GM19238 (cell line): ENCODE measurements around the gene CCDC14.
"Not testable (repeated sequence)": the region's sequence is repeated elsewhere in the genome, so short reads cannot be mapped to it uniquely, and the experiment has no call there.

Experiments used
- DNase-seq: peaks from one replicate; pipeline ENCODE4 v3.0.0; 2011; ENCODE audit warnings: low spot score; ENCODE audit not compliant: insufficient read length

The CCDC14 gene

GRCh38 chr3:123899300-123899865 lies 61.6 kb downstream of the CCDC14 start:
- DNase-seq = no peak

GRCh38 chr3:123893012-123893411 lies 68.0 kb downstream of the CCDC14 start:
- DNase-seq = no peak

GRCh38 chr3:123892195-123892594 lies 68.8 kb downstream of the CCDC14 start:
- no peak for DNase-seq

GRCh38 chr3:123890991-123891390 lies 70.0 kb downstream of the CCDC14 start:
- not testable (repeated sequence) for DNase-seq

- not testable (repeated sequence) for DNase-seq
Measured at GRCh38 chr3:123890162-123890561, 70.9 kb downstream of the CCDC14 start.

- DNase-seq = no peak
Measured at GRCh38 chr3:123884993-123885392, 76.0 kb downstream of the CCDC14 start.

- peak; percentile 46 for DNase-seq
Measured at GRCh38 chr3:123884203-123884831, 76.7 kb downstream of the CCDC14 start, which contains the start of gene MYLK. Gene MYLK (minus strand): TSS chr3:123884332. CDS start chr3:123793841, 90,491 bp downstream.

- no peak for DNase-seq
Measured at GRCh38 chr3:123883701-123884202, 77.3 kb downstream of the CCDC14 start.

GRCh38 chr3:123883111-123883510 lies 77.9 kb downstream of the CCDC14 start:
- DNase-seq = no peak

GRCh38 chr3:123881771-123882170 lies 79.3 kb downstream of the CCDC14 start:
- DNase-seq = no peak

GRCh38 chr3:123880998-123881561 lies 79.9 kb downstream of the CCDC14 start:
- no peak for DNase-seq

- DNase-seq = no peak
Measured at GRCh38 chr3:123878807-123879206, 82.2 kb downstream of the CCDC14 start.

GRCh38 chr3:123877965-123878364 lies 83.1 kb downstream of the CCDC14 start:
- no peak for DNase-seq

GRCh38 chr3:123877466-123877865 lies 83.6 kb downstream of the CCDC14 start:
- DNase-seq = no peak

GRCh38 chr3:123876858-123877257 lies 84.2 kb downstream of the CCDC14 start:
- DNase-seq = no peak

- DNase-seq = no peak
Measured at GRCh38 chr3:123872621-123873020, 88.4 kb downstream of the CCDC14 start.

GRCh38 chr3:123871946-123872345 lies 89.1 kb downstream of the CCDC14 start:
- no peak for DNase-seq

GRCh38 chr3:123870033-123870432 lies 91.0 kb downstream of the CCDC14 start:
- no peak for DNase-seq

GRCh38 chr3:123869165-123869564 lies 91.9 kb downstream of the CCDC14 start:
- no peak for DNase-seq

GRCh38 chr3:123864706-123865105 lies 96.3 kb downstream of the CCDC14 start:
- no peak for DNase-seq
